Kidney capillary endothelial cell (primary cell): ENCODE results near the gene PASK.

Source experiments
- DNase-seq: peaks from one replicate; pipeline ENCODE4 v3.0.0-alpha.2; 2018; ENCODE audit warnings: low spot score

Gene PASK

DNA sequence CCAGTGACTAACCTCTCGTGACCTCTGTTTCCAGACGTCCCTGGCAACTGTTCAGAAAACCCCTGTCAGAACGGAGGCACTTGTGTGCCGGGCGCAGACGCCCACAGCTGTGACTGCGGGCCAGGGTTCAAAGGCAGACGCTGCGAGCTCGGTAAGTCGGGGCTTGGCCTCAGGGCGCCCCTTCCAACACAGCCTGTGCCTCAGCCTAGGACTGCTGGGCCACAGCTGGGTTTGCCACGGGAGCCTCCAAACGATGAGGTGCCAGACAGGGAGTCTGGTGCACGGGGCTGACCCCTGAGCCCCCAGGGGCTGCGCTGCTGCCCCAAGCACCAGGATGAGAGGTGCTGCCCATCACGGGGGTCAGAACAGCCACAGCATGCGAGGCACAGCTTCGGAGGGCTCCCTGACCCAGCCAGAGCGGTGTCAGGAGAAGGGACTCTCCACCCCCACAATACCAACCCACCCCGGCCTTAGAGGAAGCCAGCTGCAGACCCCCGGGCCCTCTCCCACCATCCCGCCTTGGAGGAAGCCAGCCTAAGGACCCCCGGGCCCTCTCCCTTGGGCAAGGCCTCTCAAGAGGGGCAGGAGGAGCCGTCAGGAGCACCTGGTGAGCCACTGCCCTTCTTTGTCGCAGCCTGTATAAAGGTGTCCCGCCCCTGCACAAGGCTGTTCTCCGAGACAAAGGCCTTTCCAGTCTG is 67.5 kb downstream of the PASK start:
- no peak for DNase-seq

DNA sequence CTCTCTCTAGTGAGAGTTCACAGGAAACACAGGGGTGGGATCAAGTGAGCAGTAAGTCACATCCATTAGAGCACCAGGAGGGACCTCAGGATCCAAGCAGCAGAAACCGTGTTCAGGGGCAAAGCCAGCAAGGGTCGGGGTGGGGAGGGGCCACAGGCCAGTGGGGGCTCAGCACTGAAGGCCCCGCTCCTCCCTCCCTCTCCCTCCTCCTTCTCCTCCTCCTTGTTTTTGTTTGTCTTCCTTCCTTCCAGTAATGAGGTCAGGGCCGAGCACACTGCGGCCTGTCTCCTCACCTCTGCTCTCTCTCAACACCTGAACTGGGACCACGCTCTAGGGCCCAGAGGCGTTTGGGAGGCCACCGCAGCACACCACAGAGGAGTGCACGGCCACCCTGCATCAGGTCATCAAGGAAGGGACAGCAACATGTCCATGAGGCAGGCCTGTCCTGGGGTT is 68.1 kb downstream of the PASK start:
- no peak for DNase-seq

DNA sequence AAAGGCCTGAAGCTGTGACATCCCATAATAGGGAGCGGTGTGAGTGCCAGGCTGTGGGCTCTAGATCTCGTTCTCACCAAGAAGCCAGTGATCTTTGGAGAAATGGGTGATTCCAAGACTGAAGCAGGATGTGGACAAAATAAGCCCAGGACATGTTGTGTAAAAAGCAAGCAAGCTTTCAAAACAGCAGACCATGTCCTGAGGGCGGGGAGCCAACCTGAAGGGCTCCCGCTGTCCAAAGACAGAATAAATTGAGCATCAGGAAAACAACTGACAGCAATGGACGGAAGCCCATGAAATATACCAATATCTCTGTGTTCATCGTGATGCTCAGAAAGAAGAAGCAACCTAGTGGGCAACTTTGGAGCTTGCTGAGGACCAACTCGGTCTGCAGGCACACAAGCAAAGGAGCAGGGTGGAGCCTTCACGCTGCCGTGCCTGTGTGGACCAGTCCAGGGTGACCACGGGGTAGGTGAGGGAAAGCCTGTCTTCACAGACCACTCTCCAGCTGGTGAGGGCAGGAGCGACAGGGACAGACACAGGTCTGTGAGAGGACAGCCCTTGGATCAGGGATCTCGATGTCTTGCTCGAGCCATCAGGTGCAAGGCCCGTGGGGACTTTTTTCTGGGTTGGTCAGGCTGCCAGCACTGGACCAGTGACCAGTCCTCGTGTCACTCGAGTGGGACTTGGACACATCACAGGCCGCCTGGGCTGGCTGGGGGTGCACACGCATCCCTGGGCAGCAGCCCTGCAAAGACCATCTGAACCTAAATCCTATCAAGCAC is 68.7 kb downstream of the PASK start:
- DNase-seq, result no peak

DNA sequence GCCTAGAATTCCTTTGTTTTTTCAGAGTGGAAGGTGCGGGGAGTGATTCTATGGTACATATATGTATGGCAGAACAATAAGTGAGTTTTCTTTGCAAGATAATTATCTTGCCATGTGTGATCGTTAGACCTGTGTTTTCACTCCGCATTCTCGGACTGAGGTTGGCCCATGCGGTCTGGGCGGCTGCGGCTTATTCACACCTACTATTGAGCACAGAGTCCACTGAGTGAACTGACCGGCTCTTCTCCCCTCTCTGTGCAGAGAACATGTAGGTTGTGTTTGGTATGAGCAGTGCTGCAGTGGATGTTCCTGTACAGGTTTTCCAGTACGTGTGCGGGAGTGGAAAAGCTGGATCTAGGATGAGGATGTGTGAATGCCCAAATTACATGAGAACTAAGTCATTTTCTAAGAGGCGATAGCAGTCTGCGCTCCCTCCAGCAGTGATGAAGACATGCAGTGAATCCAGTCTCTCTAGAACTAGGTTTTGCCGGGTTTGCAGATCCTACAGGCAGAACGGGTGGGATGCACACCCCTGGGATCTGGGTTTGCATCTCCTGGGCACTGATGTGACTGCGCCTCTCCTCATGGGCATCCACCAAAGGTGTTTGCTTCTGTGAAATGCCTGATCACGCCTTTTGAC is 74.3 kb downstream of the PASK start:
- no peak for DNase-seq

DNA sequence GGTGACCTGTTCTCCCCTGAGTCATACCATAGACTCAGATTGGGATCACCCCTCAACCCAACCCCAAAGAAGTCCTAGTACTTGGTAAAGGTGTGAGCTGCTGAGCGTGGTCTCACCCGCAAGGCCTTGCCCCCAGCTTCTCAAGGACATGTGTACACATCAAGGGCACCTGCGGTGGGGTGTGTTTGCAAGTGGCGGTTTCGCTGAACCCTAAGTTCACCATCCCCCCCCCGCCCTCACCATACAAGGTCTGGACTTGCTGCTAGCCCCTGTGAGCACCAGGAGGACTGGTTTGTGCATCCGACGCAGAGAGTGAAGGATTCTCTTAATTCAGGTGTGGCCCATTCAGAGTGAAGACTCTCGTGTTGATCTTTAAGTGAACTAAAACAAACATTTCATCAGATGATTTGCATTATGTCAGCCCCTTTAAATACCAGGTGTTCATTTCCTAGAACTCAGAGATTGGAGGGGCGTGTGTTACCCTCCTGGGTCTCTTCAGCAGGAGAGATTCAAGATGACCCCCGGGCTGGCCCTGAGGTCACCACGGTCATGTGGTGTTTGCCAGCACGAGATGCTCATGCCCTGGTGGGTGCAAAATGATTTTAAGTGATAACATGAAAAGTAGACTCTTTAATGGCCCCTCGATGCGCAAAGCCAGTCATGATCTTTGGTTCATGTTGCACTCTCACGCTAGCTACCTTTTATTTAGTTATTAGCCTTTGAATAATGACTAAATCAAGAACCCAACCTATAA is 75.0 kb downstream of the PASK start:
- DNase-seq, result no peak

DNA sequence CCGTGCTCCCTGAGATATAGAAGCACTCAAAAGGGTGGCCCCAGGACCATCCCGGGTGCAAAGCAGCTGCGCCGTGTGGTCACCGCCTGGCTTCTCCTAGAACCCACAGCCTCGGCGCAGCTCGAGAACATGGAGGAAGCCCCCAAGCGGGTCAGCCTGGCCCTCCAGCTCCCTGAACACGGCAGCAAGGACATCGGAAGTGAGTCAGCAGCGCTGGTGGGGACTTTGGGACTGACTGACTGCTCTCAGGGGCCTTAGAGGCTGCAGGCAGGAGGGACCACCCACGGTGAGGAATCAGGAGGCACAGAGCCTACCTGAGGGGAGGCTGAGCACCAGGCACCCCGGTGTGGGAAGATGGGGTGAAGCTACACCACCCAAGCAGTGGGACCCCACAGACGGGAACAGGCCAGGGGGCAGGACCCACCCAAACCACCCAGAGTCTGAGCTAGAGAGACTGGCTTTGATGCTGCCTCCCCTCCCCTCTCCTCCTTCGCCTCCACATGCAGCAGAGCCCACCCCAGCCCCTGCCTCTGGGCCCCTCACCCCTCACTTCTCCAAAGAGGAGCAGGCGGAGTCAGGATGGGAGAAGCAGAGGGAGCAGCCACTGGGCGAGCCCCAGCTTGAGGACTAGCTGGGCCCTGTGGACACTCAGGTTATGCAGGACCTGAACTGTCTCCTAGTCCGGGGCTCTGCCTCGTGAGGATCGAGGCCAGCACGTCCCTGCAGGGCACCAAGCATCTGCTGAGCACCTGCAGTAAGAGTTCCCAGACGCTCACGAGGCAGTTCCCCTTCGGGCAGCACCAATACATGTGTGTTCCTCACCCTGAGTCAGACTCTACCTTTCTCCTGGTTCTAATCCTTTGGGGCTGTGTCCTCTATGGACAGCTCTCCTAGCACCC is 75.9 kb downstream of the PASK start:
- no peak for DNase-seq

DNA sequence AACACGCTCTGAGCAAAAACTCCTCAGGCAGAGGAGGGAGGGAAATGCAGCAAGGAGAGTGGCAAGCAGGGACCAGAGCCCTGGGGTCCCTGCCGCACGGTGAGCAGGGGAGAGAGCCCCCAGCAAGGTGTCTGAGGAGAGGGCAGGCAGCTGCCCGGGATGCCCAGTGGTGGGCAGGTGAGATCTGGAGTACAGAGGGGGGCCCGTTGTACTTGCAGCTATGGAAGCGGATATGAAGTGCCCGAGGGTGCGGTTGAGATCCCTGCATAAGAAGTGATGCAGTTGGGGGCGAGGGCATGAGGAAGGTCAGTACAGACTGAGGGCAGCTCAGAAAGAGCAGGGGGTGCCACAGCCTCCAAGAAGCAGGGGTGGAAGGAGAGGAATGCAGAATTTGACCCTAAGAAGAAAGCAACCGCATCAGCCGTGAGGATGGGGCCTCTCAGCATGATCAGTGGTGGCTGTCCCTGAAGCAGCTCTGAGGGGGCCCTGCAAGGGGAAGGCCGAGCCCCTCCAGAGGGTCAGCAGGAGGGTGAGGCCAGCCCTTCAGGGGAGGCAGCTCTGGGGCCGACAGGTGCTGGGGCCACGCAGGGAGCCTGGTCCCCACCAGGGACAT is 76.6 kb downstream of the PASK start:
- no peak for DNase-seq

DNA sequence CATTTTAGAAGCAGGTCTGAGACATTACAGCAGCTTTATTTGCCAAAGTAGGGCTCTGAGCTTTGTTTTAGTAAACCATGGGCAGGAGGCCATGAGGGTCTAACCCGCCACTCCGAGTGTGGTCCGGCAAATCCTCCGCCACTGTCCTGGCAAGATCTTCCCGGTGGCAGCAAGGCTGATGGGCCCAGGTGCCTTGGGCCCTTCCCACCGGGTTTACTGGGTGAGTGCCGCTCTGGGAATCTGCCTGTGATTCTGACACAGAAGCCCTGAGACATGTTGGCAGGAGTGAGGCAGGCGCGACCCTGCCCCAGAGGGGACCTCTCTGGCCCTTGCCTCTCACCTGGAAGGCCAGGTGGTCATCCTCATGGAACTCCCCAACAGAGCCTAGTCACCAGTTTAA is 77.1 kb downstream of the PASK start:
- DNase-seq, result no peak

DNA sequence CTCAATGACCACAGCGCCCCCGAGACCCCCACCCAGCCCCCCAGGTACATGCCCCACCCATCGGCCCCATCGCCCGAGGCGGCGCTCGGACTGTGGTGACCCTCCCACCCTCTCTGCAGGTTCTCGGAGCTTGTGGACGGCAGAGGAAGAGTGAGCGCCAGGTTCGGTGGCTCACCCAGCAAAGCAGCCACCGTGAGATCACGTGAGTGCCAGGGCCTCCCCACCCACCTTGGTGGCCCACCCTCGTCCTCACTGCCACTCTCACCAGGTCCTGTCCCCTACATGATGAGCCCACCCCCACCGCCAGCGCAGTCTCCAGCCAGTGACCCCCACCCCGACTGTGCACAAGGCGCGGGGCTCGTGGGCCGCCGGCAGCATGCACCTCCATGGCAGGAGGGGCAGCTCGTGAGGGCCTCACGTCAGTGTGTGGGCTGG is 77.6 kb downstream of the PASK start:
- no peak for DNase-seq

DNA sequence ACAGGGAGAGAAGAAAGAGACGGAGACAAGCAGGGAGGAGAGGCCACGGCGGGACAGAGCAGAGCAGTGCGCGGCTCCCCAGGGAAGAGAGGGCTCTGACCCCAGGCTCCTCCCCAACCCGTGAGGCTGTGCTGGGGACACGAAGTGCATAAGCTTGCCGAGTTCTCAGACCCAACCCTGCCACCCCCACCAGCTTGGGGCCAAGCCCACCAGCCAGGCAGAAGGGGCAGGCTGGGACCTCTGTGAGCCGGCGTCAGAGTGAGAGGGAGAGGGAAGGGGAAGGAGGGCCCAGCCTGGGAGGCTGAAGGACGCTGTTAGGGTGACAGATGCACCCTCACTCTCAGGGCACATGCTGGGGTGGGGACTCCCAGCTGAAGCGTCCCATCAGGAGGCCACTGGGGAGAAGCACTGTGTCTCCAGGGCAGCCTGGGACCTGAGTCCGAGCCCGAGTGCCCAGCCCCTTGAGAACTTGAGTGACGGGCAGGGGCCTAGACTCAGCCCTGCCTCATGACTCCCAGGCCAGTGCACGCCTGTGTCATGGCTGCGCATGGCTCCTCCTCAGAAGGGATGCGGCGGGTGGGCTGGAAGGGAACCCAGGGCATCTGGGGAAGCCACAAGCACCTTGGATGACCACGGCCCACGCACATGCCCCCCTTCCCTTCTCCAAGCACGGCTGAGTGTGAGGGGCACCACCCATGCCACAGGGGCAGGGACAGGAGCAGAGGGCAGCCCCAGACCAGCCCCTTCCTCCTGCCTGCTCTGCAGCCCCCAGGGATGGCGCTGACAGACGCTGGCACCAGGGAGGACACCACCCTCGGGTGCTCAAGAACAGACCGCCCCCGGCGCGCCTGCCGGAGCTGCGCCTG is 78.2 kb downstream of the PASK start:
- DNase-seq, result no peak

DNA sequence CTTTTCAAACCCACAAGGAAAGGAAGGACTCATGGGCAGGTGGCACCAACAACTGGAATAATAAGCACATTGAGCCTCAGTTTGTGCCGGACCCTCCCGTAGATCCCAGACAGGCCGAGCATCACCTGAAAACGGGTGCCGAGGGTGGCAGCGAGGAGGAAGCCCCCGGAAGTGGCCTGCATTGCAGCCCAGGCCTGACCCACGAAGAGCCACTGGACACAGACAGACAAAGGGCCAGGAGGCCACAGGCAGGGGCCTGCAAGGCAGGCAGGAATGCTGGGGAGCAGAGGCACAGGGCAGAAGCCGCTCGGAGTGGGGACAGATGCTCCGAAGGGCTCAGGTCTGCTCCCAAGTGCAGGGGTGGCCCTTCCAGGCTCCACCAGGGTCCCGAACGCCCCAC is 78.9 kb downstream of the PASK start:
- no peak for DNase-seq

DNA sequence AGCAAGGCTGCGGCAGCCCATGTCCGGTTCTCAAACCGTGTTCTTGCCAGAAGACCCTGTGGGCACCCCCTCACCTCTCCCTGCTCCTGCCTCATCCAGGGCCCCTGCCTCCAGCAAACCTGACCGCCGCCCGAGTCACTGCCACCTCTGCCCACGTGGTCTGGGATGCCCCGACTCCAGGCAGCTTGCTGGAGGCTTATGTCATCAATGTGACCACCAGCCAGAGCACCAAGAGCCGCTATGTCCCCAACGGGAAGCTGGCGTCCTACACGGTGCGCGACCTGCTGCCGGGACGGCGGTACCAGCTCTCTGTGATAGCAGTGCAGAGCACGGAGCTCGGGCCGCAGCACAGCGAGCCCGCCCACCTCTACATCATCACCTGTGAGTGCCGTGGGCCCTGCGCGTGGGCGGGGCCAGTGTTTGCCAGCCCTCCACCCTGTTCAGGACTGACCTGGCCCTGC is 79.4 kb downstream of the PASK start:
- no peak for DNase-seq

DNA sequence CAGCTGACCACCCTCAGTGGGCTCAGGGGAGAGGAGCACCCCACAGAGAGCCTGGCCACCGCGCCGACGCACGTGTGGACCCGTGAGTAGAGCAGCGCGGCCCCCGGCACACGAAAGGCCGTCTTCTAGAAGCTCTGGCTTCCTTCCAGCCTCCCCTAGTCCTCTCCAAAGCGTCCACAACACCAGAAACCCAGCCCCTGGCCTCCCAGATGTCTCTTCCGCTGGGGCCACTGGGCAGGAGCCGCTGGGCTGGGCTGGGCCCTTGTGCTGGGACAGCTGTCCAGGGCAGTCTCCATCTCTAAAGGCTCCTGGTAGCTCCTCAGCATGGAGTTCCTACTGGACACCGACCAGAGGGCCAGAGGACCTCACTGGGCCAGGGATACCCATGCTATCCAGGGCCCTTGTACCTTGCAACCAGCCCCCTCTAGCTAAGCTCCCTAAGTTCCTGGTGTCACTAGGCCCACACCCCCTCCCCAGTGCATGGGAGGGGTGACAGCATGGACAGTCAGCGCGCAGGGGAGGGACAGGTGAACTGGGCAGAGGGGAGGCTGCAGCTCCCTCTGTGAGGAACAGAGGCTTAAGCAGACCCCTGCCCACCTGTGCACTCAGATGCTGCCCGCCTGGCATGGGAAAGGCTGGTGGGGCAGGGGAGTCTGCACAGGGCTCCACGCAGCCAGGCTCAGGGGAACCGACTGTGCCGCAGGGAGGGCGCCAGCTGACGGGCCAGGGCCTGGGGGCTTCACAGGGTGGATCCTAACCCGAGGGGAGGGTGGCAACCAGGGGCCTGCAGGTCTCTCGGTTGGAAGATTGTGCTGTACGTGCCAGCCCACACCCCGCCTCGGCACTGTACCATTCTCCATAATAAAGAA is 80.1 kb downstream of the PASK start:
- DNase-seq, result no peak

DNA sequence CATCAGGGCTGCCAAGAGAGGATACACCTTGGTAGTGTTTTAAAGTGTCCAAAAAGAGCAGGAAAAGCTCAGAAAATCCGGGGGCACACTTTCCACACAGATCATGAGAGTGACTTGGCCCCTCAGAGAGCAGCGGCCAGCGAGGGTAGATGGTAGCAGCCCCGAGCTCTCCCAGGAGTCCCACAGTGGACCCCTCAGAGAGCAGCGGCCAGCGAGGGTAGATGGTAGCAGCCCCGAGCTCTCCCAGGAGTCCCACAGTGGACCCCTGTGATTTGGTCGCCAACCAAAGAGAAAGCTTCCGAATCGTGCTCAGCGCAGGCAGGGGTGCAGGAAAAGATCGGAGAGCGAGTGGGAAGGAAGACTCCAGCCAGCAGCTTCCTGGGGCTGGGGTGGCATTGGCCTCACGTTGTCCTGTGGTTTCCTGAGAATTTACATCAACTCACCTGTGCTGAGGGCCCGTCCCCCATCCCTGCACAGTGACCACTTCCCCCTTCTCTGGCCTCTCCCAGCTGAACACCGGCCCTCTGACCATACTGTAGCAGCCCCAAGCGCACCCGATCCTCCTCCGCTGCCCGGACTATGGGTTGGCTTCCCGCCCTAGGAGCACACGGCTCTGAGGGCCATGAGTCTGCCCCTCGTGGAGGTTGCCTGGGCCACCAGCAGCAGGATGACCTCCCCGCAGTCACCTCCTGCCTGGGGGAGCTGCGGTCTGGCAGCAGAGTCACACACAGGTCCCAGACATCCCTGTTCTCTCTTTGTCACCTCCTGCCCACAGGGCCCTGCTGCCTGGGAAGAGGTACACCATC is 80.9 kb downstream of the PASK start:
- no peak for DNase-seq

DNA sequence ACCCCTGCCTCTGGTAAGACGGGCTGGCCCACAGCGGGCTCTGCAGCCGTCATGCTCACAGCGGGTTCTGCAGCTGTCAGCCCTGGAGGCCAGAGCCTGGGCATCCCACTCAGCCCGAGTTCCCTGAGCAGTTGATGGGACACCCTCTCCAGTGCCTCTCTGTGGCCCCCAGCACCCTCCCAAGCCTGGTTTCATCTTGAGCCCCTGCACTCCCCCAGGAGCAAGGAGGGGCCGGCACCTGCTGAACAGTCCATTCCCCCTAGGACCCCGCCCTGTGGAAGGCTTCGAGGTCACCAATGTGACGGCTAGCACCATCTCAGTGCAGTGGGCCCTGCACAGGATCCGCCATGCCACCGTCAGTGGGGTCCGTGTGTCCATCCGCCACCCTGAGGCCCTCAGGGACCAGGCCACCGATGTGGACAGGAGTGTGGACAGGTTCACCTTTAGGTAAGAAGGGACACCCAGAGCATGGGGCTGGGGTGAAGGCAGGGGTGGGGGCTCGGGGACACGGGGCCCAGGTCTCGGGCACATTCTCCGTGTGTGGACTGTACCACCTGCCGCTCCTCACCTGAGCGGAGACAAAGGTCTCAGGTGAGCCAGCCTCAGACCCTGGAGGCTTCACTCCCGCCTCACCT is 81.7 kb downstream of the PASK start:
- no peak for DNase-seq

DNA sequence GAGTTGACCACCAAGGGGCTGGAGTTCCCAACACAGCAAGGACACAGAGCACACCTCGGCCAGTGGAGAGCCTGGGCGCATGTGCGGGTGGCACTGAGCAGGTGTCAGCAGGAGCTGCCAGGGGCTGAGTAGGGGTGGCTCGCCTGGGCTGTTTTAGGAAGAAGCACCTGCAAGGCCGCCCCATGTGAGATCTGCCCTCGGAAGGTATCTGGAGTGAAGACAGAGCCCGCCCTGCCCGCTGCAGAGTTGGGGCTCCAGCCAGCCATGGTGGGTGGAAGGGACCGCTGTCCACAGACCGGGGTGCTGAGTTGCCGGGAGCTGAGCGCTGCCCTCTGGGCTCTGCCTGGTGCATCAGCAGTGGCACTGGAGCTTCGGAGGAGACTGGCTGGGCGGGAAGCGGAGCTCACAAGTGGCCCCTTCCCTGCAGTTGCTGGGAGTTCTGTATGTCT is 82.4 kb downstream of the PASK start:
- DNase-seq, result no peak

DNA sequence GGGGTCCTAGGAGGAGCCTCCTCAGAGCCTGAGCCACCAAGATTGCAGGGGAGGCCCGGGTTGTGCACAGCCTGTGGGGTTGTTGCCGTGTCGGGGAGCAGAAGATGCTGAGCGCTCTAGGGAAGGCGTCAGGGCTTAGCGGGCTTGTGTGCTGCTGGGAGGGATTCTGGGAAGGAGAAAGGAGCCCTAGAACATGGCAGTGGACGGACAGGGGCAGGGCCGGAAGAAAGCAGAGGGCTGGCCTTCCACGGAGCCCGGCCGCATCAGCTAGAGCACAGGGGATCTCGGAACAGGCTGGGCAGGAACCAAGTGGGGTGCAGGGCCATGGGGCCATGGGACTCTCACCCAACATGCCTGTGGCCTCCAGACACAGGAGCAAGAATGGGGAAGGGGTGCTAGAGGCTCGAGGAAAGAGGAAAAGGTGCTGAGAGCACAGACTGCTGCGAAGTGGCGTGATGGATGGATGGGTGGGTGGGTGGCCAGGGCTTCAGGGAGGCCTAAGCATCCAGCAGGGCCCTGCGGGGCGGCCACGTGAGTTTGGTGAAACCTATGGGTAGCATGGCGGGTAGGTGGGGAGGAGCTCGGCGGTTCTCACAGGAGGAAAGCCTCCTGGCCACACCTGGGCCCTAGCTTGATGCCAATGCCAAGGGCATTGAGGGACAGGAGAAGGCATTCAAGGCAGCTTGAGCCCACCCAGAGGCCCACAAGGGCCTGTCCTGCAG is 82.9 kb downstream of the PASK start:
- no peak for DNase-seq
